Liver (tissue), 9 donors: ENCODE data around the gene PACSIN2. TPM values are rescaled to one million over a fixed set of nuclear protein-coding genes. Genes with fewer than 3 reads are reported as not detected.
"Not testable (repeated sequence)": the region's sequence is repeated elsewhere in the genome, so short reads cannot be mapped to it uniquely, and the experiment has no call there.

Experiments used
- DNase-seq: peaks from one replicate; pipeline ENCODE4 v3.0.0-alpha.2; 2017; ENCODE audit warnings: low spot score
- H3K27ac ChIP-seq, 2 donors: one replicate each; pipeline ENCODE4 v1.7.0; 2013; ENCODE audit warnings: inconsistent platforms in 2 of 2, low read length in 2 of 2, control low read depth in 1 of 2, low read depth in 1 of 2, mild to moderate bottlenecking in 1 of 2
- H3K27me3 ChIP-seq, 4 donors: one replicate each; pipeline versions ENCODE4 v1.6.1 to v1.7.0; 2013; ENCODE audit warnings: low read length in 3 of 4, inconsistent platforms in 1 of 4, mild to moderate bottlenecking in 1 of 4, moderate library complexity in 1 of 4; ENCODE audit not compliant: control insufficient read depth in 4 of 4, insufficient read depth in 4 of 4
- H3K36me3 ChIP-seq, 4 donors: one replicate each; pipeline versions ENCODE4 v1.6.1 to v1.7.0; 2013; ENCODE audit warnings: low read length in 3 of 4, mild to moderate bottlenecking in 3 of 4, low read depth in 1 of 4, moderate library complexity in 1 of 4; ENCODE audit not compliant: control insufficient read depth in 4 of 4, insufficient read depth in 3 of 4
- H3K4me1 ChIP-seq, 4 donors: one replicate each; pipeline versions ENCODE4 v1.6.1 to v1.7.0; 2013; ENCODE audit warnings: low read length in 3 of 4, mild to moderate bottlenecking in 3 of 4, moderate library complexity in 1 of 4; ENCODE audit not compliant: control insufficient read depth in 4 of 4, insufficient read depth in 4 of 4
- H3K4me3 ChIP-seq, 3 donors: one replicate each; pipeline versions ENCODE4 v1.6.1 to v1.7.0; 2013; ENCODE audit warnings: low read length in 3 of 3, control low read depth in 1 of 3, low read depth in 1 of 3, mild to moderate bottlenecking in 1 of 3
- H3K9ac ChIP-seq, 2 donors: one replicate each; pipeline ENCODE4 v1.7.0; 2013; ENCODE audit warnings: low read length in 2 of 2, mild to moderate bottlenecking in 2 of 2, moderate library complexity in 2 of 2, control low read depth in 1 of 2, low read depth in 1 of 2
- H3K9me3 ChIP-seq, 4 donors: one replicate each; pipeline versions ENCODE4 v1.6.1 to v1.7.0; 2013; ENCODE audit warnings: low read length in 3 of 4; ENCODE audit not compliant: control insufficient read depth in 4 of 4
- ATF3 ChIP-seq: IDR thresholded peaks from 2 replicates; pipeline ENCODE4 v1.6.1; 2016; ENCODE audit warnings: antibody characterized with exemption
- CTCF ChIP-seq: fragments of 150-350 bp; IDR thresholded peaks from 2 replicates; pipeline ENCODE4 v1.5.1; 2017; ENCODE audit warnings: improper control_type of control experiment, low read depth, low read length; ENCODE audit not compliant: missing input control
- EGR1 ChIP-seq, 2 donors: IDR thresholded peaks; 2 replicates each; pipeline ENCODE4 v1.6.1; 2016 to 2018; ENCODE audit warnings: antibody characterized with exemption in 2 of 2, low read depth in 2 of 2
- FOXA1 ChIP-seq: IDR thresholded peaks from 2 replicates; pipeline ENCODE4 v1.6.1; 2016; ENCODE audit warnings: antibody characterized with exemption
- FOXA2 ChIP-seq: IDR thresholded peaks from 2 replicates; pipeline ENCODE4 v1.6.1; 2016; ENCODE audit warnings: antibody characterized with exemption
- GABPA ChIP-seq, 2 donors: IDR thresholded peaks in 1 of 2; conservative IDR thresholded peaks in 1 of 2; 2 replicates each; pipeline ENCODE4 v1.6.1; 2016; ENCODE audit warnings: antibody characterized with exemption in 2 of 2, mild to moderate bottlenecking in 1 of 2, moderate library complexity in 1 of 2
- HNF4A ChIP-seq, 2 donors: conservative IDR thresholded peaks; 2 replicates each; pipeline ENCODE4 v1.6.1; 2016; ENCODE audit warnings: antibody characterized with exemption in 2 of 2, mild to moderate bottlenecking in 2 of 2
- HNF4G ChIP-seq: IDR thresholded peaks from 2 replicates; pipeline ENCODE4 v1.6.1; 2016; ENCODE audit warnings: antibody characterized with exemption
- MAX ChIP-seq: IDR thresholded peaks from 2 replicates; pipeline ENCODE4 v1.6.1; 2016; ENCODE audit warnings: antibody characterized with exemption
- RAD21 ChIP-seq, 2 donors: IDR thresholded peaks; 2 replicates each; pipeline ENCODE4 v1.6.1; 2016; ENCODE audit warnings: antibody characterized with exemption in 2 of 2, mild to moderate bottlenecking in 2 of 2
- REST ChIP-seq: IDR thresholded peaks from 2 replicates; pipeline ENCODE4 v1.6.1; 2016; ENCODE audit warnings: antibody characterized with exemption, mild to moderate bottlenecking
- SP1 ChIP-seq: IDR thresholded peaks from 2 replicates; pipeline ENCODE4 v1.6.1; 2018; ENCODE audit warnings: antibody characterized with exemption, mild to moderate bottlenecking
- YY1 ChIP-seq: IDR thresholded peaks from 2 replicates; pipeline ENCODE4 v1.6.1; 2016; ENCODE audit warnings: antibody characterized with exemption, mild to moderate bottlenecking
- WGBS: extraction: QIAGEN DNeasy Blood & Tissue Kit; methylation state at CpG from one replicate; pipeline ENCODE4 v1.1.7; 2013; 5-methylcytosine and 5-hydroxymethylcytosine counted together
- polyA plus RNA-seq, 2 donors: library from polyadenylated mRNA; stranded (reverse) in 1 of 2; unstranded in 1 of 2; fragments of 200-250 nt in 1 of 2; fragments of >200 nt in 1 of 2; fragmentation: Nextera tagmentation in 1 of 2; extraction: Ambion mirVana in 1 of 2; gene quantifications; one replicate each; pipeline versions ENCODE4 v1.2.1 to v1.2.3, GENCODE V29; 2013 to 2015
- total RNA-seq, 2 donors: library from RNA; depleted of rRNA; stranded (reverse); fragments of >200 nt; gene quantifications; one replicate each; pipeline ENCODE4 v1.2.3, GENCODE V29; 2014
- donor health status: healthy.
- donor health status: healthy.
- donor health status: healthy.
- donor health status: healthy.
- donor health status: healthy.

PACSIN2 gene
- total and polyA plus RNA-seq, 4 donors: 9.1 to 31.4 (median 17.0) TPM

DNA sequence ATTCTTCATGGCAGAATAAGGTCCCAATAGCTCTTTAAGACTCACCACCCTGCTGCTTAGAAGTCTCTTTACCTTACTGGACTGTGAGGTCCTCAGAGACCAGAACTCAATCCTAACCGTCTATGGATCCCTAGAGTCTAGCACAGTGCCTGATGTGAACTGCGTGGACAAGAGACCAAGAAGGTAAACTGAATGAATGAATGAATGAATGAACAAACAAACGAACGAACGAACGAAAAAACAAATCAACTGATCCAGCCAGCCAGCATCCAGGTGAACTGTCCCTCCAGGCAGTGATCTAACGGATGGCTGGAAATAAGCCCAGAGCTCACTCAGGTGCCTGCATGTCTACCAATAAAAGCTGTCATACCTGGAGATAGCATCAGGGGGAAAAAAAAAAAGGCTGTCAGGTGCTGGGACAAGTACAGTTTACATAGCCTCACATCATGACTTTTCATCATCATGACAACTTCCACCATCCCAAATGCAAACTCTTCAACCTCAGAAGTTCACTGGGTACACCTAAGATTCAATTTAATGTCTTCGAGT lies 59.8 kb downstream of the PACSIN2 start:
- Histone ChIP-seq H3K9ac (no peak overlapping the region), H3K27me3 (no peaks in the 10 kb centered on the region), H3K4me3 (no peak overlapping the region), H3K36me3 (no peaks in the 10 kb centered on the region), H3K4me1 (peaks cover 3 to 19% (median 16%) of the 10 kb centered on the region in 4 donors), H3K27ac (no peak overlapping the region), H3K9me3 (no peaks in the 10 kb centered on the region)
- no peak for DNase-seq
- TF ChIP-seq MAX (no peak), REST (no peak), HNF4G (no peak), HNF4A (conservative IDR thresholded peaks at IDR 0.05) (no peak), CTCF (no peak), ATF3 (no peak), YY1 (no peak), GABPA (IDR thresholded peaks at IDR 0.05 in 1 of 2, conservative IDR thresholded peaks at IDR 0.05 in 1 of 2) (no peak), FOXA2 (no peak), SP1 (no peak), FOXA1 (no peak), RAD21 (IDR thresholded peaks at IDR 0.05) (no peak), EGR1 (IDR thresholded peaks at IDR 0.05; ENCODE audit: low read depth in 2 of 2) (no peak)
- 90% methylated on average over 8 of the region's 8 CpGs for WGBS

- not testable (repeated sequence) for H3K4me1 ChIP-seq, H3K36me3 ChIP-seq, H3K9ac ChIP-seq, H3K27me3 ChIP-seq, H3K9me3 ChIP-seq, DNase-seq, H3K27ac ChIP-seq, H3K4me3 ChIP-seq
- WGBS: 93% methylated on average over 6 of the region's 6 CpGs
These were observed 61.2 kb downstream of the PACSIN2 start for GRCh38 chr22:42953751-42954150.
